CD8-positive, alpha-beta memory T cell (primary cell): ENCODE results near the gene FERMT3. TPM values are rescaled to one million over a fixed set of nuclear protein-coding genes. Genes with fewer than 3 reads are reported as not detected.

Experiments
- CTCF ChIA-PET: fragments of 350-600 bp; sonication (Branson Sonifier 250); formaldehyde crosslinking; loops from one replicate; lab custom pipeline; 2021; ENCODE audit warnings: antibody characterized with exemption; lab: Charles Lee
- POLR2A ChIA-PET: fragments of 350-600 bp; sonication (Branson Sonifier 250); formaldehyde crosslinking; loops from one replicate; lab custom pipeline; 2021; ENCODE audit warnings: antibody characterized with exemption; lab: Charles Lee
- DNase-seq, 5 donors: peaks; one replicate each; pipeline versions ENCODE4 v3.0.0 to v3.0.0-alpha.2; 2020 to 2022; ENCODE audit warnings: mixed read lengths in 1 of 5
- H3K27ac ChIP-seq: one replicate; pipeline ENCODE4 v1.7.0; 2013; ENCODE audit warnings: low read depth, mild to moderate bottlenecking, low read length, moderate library complexity
- H3K27me3 ChIP-seq: 2 replicates; pipeline ENCODE4 v1.7.0; 2013; ENCODE audit warnings: low read length, mild to moderate bottlenecking; ENCODE audit not compliant: insufficient read depth, poor library complexity, severe bottlenecking
- H3K36me3 ChIP-seq: 2 replicates; pipeline ENCODE4 v1.7.0; 2013; ENCODE audit warnings: mild to moderate bottlenecking, low read length, moderate library complexity; ENCODE audit not compliant: insufficient read depth
- H3K4me1 ChIP-seq: 2 replicates; pipeline ENCODE4 v1.7.0; 2013; ENCODE audit warnings: mild to moderate bottlenecking, low read length, moderate library complexity; ENCODE audit not compliant: insufficient read depth
- H3K4me3 ChIP-seq: 2 replicates; pipeline ENCODE4 v1.7.0; 2013; ENCODE audit warnings: mild to moderate bottlenecking, low read length
- H3K9me3 ChIP-seq: 2 replicates; pipeline ENCODE4 v1.7.0; 2013; ENCODE audit warnings: mild to moderate bottlenecking, low read length
- H3K27ac Mint-ChIP-seq, 8 donors: one replicate each; pipeline ENCODE4 v1.8.0; 2020 to 2021; ENCODE audit warnings: mixed read lengths in 8 of 8, mild to moderate bottlenecking in 6 of 8, inconsistent platforms in 3 of 8, moderate library complexity in 3 of 8
- H3K27me3 Mint-ChIP-seq, 2 donors: one replicate each; pipeline ENCODE4 v1.8.0; 2020 to 2021; ENCODE audit warnings: mixed read lengths in 2 of 2, mild to moderate bottlenecking in 1 of 2, moderate library complexity in 1 of 2
- H3K36me3 Mint-ChIP-seq, 3 donors: one replicate each; pipeline ENCODE4 v1.8.0; 2020 to 2021; ENCODE audit warnings: mixed read lengths in 3 of 3, inconsistent platforms in 1 of 3, mild to moderate bottlenecking in 1 of 3
- H3K4me1 Mint-ChIP-seq, 3 donors: one replicate each; pipeline ENCODE4 v1.8.0; 2020 to 2021; ENCODE audit warnings: mixed read lengths in 3 of 3, inconsistent platforms in 1 of 3, mild to moderate bottlenecking in 1 of 3
- H3K4me3 Mint-ChIP-seq, 7 donors: one replicate each; pipeline ENCODE4 v1.8.0; 2020 to 2021; ENCODE audit warnings: mixed read lengths in 7 of 7, mild to moderate bottlenecking in 6 of 7, moderate library complexity in 4 of 7, inconsistent platforms in 2 of 7
- H3K9me3 Mint-ChIP-seq, 5 donors: one replicate each; pipeline ENCODE4 v1.8.0; 2020 to 2022; ENCODE audit warnings: mixed read lengths in 5 of 5, mild to moderate bottlenecking in 3 of 5, moderate library complexity in 2 of 5, inconsistent platforms in 1 of 5
- polyA plus RNA-seq: library from polyadenylated mRNA; unstranded; fragments of 300-500 nt; fragmentation: Illumina TruSeq; gene quantifications from one replicate; pipeline ENCODE4 v1.2.3, GENCODE V29; 2021
- total RNA-seq, 2 experiments: library from RNA; stranded (reverse); gene quantifications; one replicate each; pipeline ENCODE4 v1.2.3, GENCODE V29; 2021

Gene FERMT3
- total and polyA plus RNA-seq, 3 experiments from 2014 or later, result 205 to 213 (median 206) TPM

DNA sequence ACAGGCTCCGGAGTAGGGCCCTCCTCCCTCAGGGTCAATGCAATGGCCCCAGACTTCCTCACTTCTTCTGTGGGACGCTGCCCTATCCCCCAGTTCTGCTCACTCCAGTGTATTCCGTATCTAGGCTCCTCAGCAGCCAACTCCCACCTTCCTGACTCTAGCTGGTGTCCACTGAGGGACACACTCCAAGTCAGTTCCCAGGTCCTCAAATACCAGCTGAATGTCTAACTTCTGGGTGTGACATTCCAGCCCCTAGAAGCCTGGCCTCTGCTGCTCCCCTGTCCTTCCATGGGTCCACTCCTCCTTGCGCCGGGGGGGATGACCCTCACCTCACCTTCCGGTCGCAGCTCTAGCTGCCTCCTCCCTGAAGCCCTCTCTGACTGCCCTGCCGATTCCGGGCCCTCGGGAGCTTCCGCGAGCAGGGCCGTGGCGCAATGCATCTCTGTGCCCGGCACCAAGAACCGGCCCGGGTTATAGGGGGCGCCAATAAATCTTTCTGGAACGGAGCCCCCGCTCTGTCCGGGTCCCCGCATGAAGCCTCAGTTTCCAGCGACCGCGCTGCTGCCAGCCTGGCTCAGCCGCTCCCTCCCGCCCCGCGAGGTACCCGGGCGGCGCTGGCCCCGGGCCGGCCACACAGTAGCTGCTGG lies 62.5 kb downstream of the FERMT3 start:
- Mint-ChIP-seq H3K4me3 (peak overlapping the region; percentile 93 to 99 (median 98)), H3K9me3 (no peaks in the 10 kb centered on the region), H3K4me1 (peaks cover 19 to 28% (median 20%) of the 10 kb centered on the region in 3 donors), H3K27ac (peak overlapping the region; percentile 96 to 99 (median 97)), H3K27me3 (peaks cover 0 to 3% of the 10 kb centered on the region in 2 donors), H3K36me3 (peaks cover 0 to 17% (median 0%) of the 10 kb centered on the region in 3 donors)
- H3K36me3 ChIP-seq, result no peaks in the 10 kb centered on the region
- peak in 4 of 5 donors; percentile 23 to 72 (median 30) for DNase-seq
- peak overlapping the region; percentile 96 for H3K4me3 ChIP-seq
- ChIA-PET POLR2A (interaction anchor here (0.6 to 5.0 kb wide), 13 partner anchors 15 to 1656 kb away, joined by 3 to 68 read pairs (median 6); partner anchors contain the start of genes BAD, EML3, ESRRA and FERMT3), CTCF (interaction anchor here (1.0 to 7.1 kb wide), 5 partner anchors 11 to 63 kb away, joined by 3 to 124 read pairs (median 54); partner anchors contain the start of genes ESRRA, FERMT3, FKBP2 and PLCB3)
- peak overlapping the region; percentile 86 for H3K27ac ChIP-seq
- no peaks in the 10 kb centered on the region for H3K9me3 ChIP-seq
- H3K27me3 ChIP-seq, result no peaks in the 10 kb centered on the region
- peaks cover 22% of the 10 kb centered on the region for H3K4me1 ChIP-seq

DNA sequence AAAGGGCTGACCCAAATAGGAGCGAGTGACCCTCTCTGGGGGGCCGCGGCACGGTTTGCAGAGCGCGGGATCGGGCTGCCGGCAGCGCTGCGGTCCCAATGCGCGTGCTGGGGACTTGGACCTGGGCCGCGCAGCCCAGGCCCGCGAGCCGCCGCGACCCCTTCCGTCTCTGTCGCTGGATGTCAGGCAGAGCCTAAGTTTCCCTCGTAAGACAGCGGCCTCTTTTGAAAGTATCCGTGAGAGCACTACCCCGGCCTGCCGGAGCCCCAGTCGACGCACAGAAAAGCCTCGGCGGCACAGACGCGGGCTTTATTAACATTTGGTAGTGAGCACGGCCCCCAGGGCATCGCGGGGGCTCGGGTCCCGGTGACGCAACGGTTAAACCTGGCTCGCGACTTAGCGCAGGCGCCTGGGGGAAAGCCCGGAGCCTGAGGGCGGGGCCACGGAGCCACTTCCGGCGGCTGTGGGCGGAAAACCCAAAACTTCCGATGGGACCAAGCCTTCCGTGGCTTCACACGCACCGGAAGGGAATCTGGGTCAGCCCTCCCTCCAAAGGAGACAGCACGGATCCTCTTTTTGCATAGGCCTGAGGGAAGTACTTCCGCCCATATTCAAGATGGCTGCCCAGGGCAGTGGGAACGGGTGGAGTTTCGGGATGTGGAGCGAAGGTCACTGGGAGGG lies 63.2 kb downstream of the FERMT3 start:
- H3K27ac Mint-ChIP-seq, result peak overlapping the region; percentile 96 to 99 (median 98)
- Histone ChIP-seq H3K27me3 (no peaks in the 10 kb centered on the region), H3K4me1 (peaks cover 22% of the 10 kb centered on the region), H3K4me3 (peak overlapping the region; percentile 96), H3K36me3 (no peaks in the 10 kb centered on the region), H3K27ac (peak overlapping the region; percentile 86), H3K9me3 (no peaks in the 10 kb centered on the region)
- peaks cover 0 to 17% (median 0%) of the 10 kb centered on the region in 3 donors for H3K36me3 Mint-ChIP-seq
- POLR2A ChIA-PET, result interaction anchor here (0.6 to 5.0 kb wide), 14 partner anchors 15 to 84 kb away, joined by 3 to 68 read pairs (median 8); partner anchors contain the start of genes BAD, ESRRA, FERMT3 and FKBP2
- H3K27me3 Mint-ChIP-seq, result peaks cover 0 to 3% of the 10 kb centered on the region in 2 donors
- H3K4me1 Mint-ChIP-seq, result peaks cover 19 to 28% (median 20%) of the 10 kb centered on the region in 3 donors
- peak; percentile 95 to 98 (median 98) for DNase-seq
- no peaks in the 10 kb centered on the region for H3K9me3 Mint-ChIP-seq
- H3K4me3 Mint-ChIP-seq, result peak overlapping the region; percentile 93 to 99 (median 98)
- CTCF ChIA-PET, result interaction anchor here (0.9 to 7.1 kb wide), 7 partner anchors 11 to 64 kb away, joined by 3 to 124 read pairs (median 13); partner anchors contain the start of genes BAD, ESRRA, FERMT3 and FKBP2

Other genes starting within 250 kb of the FERMT3 start
- gene COX8A, start 232.1 kb upstream of the FERMT3 start, total RNA-seq, result 100 to 1,000 TPM; 373 to 424 TPM
- gene COX8A, start 232.1 kb upstream of the FERMT3 start, polyA plus RNA-seq, result 388 TPM
- gene OTUB1, start 220.3 kb upstream of the FERMT3 start, total RNA-seq, result 10 to 100 TPM; 75.8 to 85.0 TPM
- gene OTUB1, start 220.3 kb upstream of the FERMT3 start, polyA plus RNA-seq, result 135 TPM
- gene FLRT1, start 170.8 kb upstream of the FERMT3 start, total RNA-seq, result not detected
- not detected for gene FLRT1, start 170.8 kb upstream of the FERMT3 start, polyA plus RNA-seq
- gene MACROD1, start 40.6 kb upstream of the FERMT3 start, total RNA-seq, result 10 to 100 TPM; 19.6 to 25.5 TPM
- gene MACROD1, start 40.6 kb upstream of the FERMT3 start, polyA plus RNA-seq, result 9.2 TPM
- 100 to 1,000 TPM; 457 to 461 TPM for gene STIP1, start 20.6 kb upstream of the FERMT3 start, total RNA-seq
- gene STIP1, start 20.6 kb upstream of the FERMT3 start, polyA plus RNA-seq, result 108 TPM
- 10 to 100 TPM; 28.3 to 31.5 TPM for gene TRPT1, start 19.5 kb downstream of the FERMT3 start, total RNA-seq
- gene TRPT1, start 19.5 kb downstream of the FERMT3 start, polyA plus RNA-seq, result 47.6 TPM
- gene NUDT22, start 19.6 kb downstream of the FERMT3 start, total RNA-seq, result 10 to 100 TPM; 75.3 to 78.6 TPM
- gene NUDT22, start 19.6 kb downstream of the FERMT3 start, polyA plus RNA-seq, result 51.6 TPM
- gene DNAJC4, start 23.8 kb downstream of the FERMT3 start, total RNA-seq, result 10 to 100 TPM; 25.5 to 26.4 TPM
- 28.7 TPM for gene DNAJC4, start 23.8 kb downstream of the FERMT3 start, polyA plus RNA-seq
- 10 to 100 TPM; 71.9 to 77.0 TPM for gene VEGFB, start 27.9 kb downstream of the FERMT3 start, total RNA-seq
- gene VEGFB, start 27.9 kb downstream of the FERMT3 start, polyA plus RNA-seq, result 19.0 TPM
- gene FKBP2, start 34.4 kb downstream of the FERMT3 start, total RNA-seq, result 10 to 100 TPM; 27.9 to 28.4 TPM
- gene FKBP2, start 34.4 kb downstream of the FERMT3 start, polyA plus RNA-seq, result 124 TPM
- gene PPP1R14B, start 40.2 kb downstream of the FERMT3 start, total RNA-seq, result 100 to 1,000 TPM; 365 to 381 TPM
- 57.3 TPM for gene PPP1R14B, start 40.2 kb downstream of the FERMT3 start, polyA plus RNA-seq
- 10 to 100 TPM; 12.5 to 13.6 TPM for gene PLCB3, start 44.8 kb downstream of the FERMT3 start, total RNA-seq
- gene PLCB3, start 44.8 kb downstream of the FERMT3 start, polyA plus RNA-seq, result 0.47 TPM
- gene BAD, start 77.9 kb downstream of the FERMT3 start, total RNA-seq, result 10 to 100 TPM; 40.4 to 40.9 TPM
- 56.5 TPM for gene BAD, start 77.9 kb downstream of the FERMT3 start, polyA plus RNA-seq
- 10 to 100 TPM; 64.2 to 65.0 TPM for gene GPR137, start 79.1 kb downstream of the FERMT3 start, total RNA-seq
- 9.1 TPM for gene GPR137, start 79.1 kb downstream of the FERMT3 start, polyA plus RNA-seq
- not detected for gene KCNK4, start 84.6 kb downstream of the FERMT3 start, total RNA-seq
- gene KCNK4, start 84.6 kb downstream of the FERMT3 start, polyA plus RNA-seq, result not detected
- not detected for gene CATSPERZ, start 93.6 kb downstream of the FERMT3 start, total RNA-seq
- not detected for gene CATSPERZ, start 93.6 kb downstream of the FERMT3 start, polyA plus RNA-seq
- 10 to 100 TPM; 52.2 to 54.3 TPM for gene ESRRA, start 98.8 kb downstream of the FERMT3 start, total RNA-seq
- gene ESRRA, start 98.8 kb downstream of the FERMT3 start, polyA plus RNA-seq, result 11.9 TPM
- gene TRMT112, start 110.8 kb downstream of the FERMT3 start, total RNA-seq, result 100 to 1,000 TPM; 327 to 332 TPM
- 467 TPM for gene TRMT112, start 110.8 kb downstream of the FERMT3 start, polyA plus RNA-seq
- 100 to 1,000 TPM; 114 to 126 TPM for gene PRDX5, start 111.4 kb downstream of the FERMT3 start, total RNA-seq
- gene PRDX5, start 111.4 kb downstream of the FERMT3 start, polyA plus RNA-seq, result 170 TPM
- gene CCDC88B, start 133.5 kb downstream of the FERMT3 start, total RNA-seq, result 100 to 1,000 TPM; 101 to 105 TPM
- 45.6 TPM for gene CCDC88B, start 133.5 kb downstream of the FERMT3 start, polyA plus RNA-seq
- gene RPS6KA4, start 152.4 kb downstream of the FERMT3 start, total RNA-seq, result 10 to 100 TPM; 38.0 to 39.0 TPM
- gene RPS6KA4, start 152.4 kb downstream of the FERMT3 start, polyA plus RNA-seq, result 15.9 TPM